T-helper 1 cell (primary cell): ENCODE results near the gene NRDC.
"Not testable (repeated sequence)": the region's sequence is repeated elsewhere in the genome, so short reads cannot be mapped to it uniquely, and the experiment has no call there.

Source experiments
- DNase-seq, 5 donors: peaks; one replicate each; pipeline ENCODE4 v3.0.0-alpha.2; 2012 to 2020
- total RNA-seq, 4 donors: gene quantifications; one replicate each; lab custom pipeline; 2026; lab: John Stamatoyannopoulos, UW

The NRDC gene
- 105 to 160 (median 147) reads per million in 4 donors for total RNA-seq

- peak; percentile 96 to 100 (median 100) for DNase-seq
Observed at GRCh38 chr1:51878616-51879336, at the start of gene NRDC. TSS of gene NRDC (minus strand) at chr1:51878727. CDS start at chr1:51878615, 112 bp downstream.

- DNase-seq = no peak
Observed at GRCh38 chr1:51927029-51927428, 48.5 kb upstream of the NRDC start.

DNA sequence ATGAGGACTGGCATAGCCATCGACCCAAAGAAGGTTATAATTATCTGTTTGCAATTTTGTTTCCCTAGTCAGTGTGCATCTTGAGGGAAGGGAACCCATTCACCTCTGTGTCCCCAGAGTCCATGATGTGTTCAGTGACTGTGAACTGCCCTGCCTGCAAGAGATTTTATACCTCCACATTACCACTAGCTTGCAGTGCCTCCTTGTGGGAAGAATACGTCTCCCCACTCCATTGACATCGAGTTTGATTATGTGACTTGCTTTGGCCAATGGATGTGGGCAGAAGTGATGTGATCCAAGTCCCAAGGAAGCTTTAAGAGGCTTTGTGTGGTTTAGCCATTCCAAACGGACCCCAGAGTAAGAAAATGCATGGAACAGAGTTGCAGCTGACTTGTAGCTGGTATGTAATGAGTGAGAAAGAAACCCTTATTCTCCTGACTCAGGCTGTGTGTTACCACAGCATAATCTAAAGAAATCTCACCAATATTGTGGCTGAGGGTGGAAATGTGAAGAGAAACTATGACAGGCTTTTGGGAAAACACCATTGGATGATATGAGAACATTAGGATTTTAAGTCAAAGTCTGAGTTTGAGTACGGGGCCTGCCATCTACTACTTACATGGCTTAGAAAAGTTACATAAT lies 47.8 kb upstream of the NRDC start:
- peak in 1 of 5 donors; percentile 4 for DNase-seq

DNA sequence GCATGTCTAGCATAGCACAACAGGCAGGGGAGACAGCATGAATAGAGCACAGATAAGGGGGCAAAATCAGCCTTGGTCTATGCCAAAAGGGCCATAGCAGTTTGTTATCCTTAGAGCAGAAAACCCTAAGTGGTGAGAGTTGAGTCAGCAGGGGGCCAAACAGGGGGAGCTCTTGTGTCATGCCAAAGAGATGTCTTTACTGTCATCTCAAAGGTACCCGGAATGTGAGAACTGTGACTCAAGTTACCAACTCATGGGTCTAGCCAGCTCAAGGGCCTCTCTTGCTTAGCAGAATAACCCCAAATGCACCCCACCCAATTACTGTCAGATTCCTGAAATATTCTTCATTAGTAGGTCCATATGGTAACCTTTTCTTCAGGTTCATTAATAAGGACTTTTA lies 45.9 kb upstream of the NRDC start:
- DNase-seq = peak in 1 of 5 donors; percentile 9

- no peak for DNase-seq
Observed at GRCh38 chr1:51922040-51922439, 43.5 kb upstream of the NRDC start.

DNA sequence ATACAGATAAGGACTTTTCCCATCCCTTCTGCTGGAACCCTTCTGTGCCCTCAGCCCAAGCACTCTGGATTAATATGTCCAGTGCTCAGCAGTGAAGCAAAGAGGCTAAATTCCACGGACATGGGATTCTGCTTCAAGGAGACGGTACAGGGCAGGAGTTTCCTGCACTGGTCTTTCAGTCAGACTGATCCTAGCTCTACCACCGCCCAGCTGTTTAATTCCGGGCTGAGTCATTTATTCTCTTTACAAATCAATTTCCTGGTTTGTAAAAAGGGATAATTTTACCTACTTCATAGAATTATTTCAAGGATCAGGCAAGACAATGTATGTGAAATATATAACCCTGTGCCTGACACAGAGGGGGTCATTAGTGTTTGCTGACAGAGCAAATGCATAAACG lies 41.6 kb upstream of the NRDC start:
- DNase-seq = no peak

GRCh38 chr1:51919684-51920083 lies 41.2 kb upstream of the NRDC start:
- no peak for DNase-seq

DNA sequence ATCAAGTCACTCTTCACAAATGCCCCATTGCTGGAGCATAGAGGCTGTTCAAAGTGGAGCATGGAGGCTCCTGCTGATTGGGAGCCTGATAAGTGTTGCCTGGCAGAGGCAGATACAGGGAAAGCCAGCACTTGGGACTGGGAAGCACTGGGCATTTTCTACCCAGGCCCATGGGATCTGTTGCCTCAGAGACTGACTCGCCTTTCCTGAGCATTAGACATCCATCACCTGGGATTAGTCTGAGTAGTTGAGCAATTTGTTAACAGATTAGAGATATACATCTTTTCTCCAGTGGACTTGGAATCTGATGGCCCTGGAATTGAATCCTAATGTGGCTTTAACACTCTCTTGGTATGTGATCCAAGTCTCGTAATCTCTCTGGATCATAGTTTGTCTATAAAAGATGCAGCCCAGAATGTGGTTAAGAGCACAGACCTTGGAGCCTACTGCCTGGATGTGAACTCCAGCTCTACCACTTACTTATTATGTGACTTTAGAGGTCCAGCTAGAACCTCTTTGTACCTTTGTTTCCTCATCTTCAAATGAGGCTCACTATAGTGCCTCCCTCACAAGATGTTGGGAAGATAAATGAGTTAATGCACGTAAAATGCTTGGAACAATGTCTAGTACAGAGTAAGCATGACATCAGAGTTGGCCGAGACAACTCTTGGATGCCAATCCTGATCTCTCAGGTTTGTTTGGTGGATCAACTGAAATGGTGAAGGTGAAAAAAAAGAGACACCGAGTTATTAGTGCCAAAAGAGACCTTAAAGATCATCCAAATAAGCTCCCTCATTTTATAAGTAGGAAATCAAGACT lies 38.3 kb upstream of the NRDC start:
- no peak for DNase-seq

DNA sequence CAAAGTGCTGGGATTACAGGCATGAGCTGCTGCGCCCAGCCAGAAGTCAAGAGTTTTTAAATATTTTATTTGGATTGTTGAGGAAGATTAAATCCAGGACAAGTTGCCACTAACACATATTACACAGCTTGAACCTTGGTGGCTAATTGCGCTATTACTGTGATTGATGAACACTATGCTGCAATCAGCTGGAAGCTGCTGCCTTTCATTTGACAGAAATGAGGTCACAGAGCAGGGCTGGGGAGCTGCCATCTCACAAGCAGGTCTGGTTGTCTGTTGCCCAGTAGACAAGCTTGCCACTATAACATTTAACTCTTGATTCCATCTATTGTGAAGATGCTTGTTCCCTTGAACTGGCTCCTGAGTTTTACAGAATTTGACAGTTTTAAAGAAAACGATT lies 37.4 kb upstream of the NRDC start:
- no peak for DNase-seq

DNA sequence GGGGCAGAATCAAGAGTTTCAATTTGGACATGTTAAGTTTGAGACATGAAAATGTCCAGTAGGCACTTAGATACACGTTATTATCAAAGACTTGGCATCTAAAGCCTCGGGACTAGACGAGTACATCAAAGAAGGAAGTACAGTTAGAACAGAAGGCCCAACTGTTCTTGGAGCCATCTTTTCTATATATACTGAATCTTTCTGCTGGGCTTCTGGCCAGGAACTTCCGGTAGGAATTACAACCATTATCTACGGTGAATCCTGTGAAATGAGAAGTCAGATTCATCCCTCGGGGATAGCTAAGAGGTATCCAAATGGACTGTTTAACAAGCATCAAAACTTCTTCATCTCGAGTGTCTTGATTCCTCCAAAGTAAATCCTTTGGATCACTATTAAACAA lies 34.4 kb upstream of the NRDC start:
- no peak for DNase-seq

GRCh38 chr1:51910221-51911000 lies 31.9 kb upstream of the NRDC start:
- no peak for DNase-seq

DNA sequence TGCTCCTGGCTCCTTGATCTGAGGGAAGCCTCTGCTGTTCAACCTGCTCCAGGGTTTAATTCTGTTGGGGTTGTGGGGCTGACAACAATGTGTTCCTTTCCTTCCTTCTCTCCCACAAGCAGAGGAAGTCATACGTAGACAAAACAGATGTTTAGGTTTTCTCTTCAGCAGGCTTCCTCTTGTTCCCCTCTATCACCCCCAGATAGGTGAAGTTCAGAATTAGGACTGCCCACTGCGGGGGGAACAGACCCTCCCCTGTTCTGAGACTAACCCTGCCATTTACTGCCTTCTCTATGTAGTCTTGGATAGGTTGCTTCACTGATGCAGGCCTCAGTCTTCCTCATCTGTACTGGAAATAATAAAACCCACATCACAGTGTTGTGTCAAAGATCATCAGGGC lies 30.0 kb upstream of the NRDC start:
- no peak for DNase-seq

- DNase-seq = no peak
Observed at GRCh38 chr1:51907079-51907702, 28.7 kb upstream of the NRDC start.

- no peak for DNase-seq
Observed at GRCh38 chr1:51906306-51907078, 28.0 kb upstream of the NRDC start.

DNA sequence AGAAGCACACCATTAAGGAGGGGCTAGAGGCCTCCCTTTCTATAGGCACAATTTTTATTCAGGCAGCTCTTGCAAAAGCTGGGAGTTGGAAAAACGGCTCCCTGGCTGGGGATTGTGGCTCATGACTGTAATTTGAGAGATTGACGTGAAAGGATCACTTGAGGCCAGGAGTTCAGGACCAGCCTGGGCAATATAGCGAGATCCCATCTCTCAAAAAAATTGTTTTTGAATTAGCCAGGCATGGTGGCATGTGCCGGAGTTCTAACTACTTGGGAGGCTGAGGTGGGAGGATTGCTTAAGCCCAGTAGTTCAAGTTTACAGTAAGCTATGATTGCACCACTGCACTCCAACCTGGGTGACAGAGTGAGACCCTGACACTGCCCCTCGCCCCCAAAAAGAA lies 23.9 kb upstream of the NRDC start:
- DNase-seq = no peak

DNA sequence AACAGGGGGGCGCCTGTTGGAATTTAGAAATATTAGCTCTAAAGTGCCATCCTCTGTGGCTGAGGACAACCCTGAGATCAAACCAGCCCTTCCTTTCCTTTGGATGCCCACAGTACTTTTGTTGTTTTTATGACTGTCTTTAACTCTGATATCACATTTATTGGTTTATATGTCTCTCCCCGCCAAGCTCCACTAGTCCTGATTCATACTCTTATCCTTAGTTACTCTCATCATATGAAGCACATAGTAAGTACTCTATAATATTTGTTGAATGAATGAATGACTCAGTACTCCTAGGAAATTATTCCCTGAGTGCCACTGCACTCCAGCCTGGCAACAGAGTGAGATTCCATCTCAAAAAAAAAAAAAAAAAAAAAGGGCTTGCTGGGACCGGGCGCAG lies 22.6 kb upstream of the NRDC start:
- DNase-seq = no peak

DNA sequence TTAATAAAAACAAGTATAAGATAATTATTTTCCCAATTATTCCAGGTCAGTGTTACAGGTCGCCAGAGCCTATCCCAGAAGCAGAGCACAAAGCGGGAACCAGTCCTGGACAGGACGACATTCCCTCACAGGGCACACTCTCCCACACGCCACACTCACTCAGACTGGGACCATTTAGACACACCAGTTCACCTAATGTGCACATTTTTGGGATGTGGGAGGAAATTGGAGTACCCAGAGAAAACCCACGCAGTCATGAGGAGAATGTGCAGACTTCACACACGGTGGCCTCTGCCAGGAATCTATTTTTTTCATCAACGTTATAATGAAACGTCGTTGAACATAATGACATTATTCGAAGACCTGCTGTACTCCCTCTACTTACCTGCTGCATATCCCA lies 20.5 kb upstream of the NRDC start:
- DNase-seq = no peak

DNA sequence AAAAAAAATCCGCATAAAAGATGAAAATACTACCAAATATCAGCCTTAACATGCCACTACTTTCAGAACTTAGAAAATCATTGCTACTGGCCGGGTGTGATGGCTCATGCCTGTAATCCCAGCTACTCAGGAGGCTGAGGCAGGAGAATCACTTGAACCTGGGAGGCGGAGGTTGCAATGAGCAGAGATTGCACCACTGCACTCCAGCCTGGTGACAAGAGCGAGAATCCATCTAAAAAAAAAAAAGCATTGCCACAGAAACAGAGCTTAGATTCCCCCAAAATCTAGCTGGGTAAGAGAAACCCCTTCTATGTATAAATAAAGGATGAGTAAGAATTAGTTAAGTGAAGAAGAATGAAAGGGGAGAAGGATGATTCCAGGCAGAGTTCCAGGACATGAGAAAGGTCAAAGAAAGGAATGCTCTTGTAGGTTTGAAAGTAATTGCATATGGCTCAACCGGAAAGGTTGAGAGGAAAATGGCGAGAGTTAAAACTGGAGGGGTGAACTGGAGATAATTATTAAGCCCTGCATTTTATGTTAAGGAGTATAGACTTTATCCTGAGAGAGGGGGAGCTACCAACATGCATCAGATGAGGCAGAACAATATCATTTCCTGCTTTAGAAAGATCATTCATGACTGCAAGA lies 19.7 kb upstream of the NRDC start:
- DNase-seq = no peak

GRCh38 chr1:51897699-51898031 lies 19.1 kb upstream of the NRDC start:
- DNase-seq = no peak

- DNase-seq = not testable (repeated sequence)
Observed at GRCh38 chr1:51894748-51895147, 16.2 kb upstream of the NRDC start.

DNA sequence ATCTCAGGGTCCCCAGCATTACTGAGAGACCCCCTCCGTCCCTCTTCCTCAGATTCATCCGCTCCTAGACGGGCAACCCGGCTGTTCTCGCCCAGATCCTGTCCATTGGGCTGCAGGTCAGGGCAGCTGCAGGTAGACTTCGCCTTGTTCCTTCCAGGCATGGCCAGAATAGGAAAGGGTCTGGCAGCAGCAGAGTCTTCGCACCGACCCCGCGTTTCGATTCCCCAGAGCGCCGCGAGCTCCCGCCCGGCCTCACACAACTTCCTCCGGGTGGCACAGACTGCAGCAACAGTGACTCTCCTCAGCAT lies 265 bp downstream of the NRDC start:
- DNase-seq = no peak
